Measurements from ENCODE around the gene MYO9A. TPM values are rescaled to one million over a fixed set of nuclear protein-coding genes. Genes with fewer than 3 reads are reported as not detected.

MYO9A gene
- total and polyA plus RNA-seq, 10 of the 15 experiments (the other 5 are each of a cell fraction or from before 2014, with no cell fraction given) = 3.3 to 25.3 (median 12.2) TPM

DNA sequence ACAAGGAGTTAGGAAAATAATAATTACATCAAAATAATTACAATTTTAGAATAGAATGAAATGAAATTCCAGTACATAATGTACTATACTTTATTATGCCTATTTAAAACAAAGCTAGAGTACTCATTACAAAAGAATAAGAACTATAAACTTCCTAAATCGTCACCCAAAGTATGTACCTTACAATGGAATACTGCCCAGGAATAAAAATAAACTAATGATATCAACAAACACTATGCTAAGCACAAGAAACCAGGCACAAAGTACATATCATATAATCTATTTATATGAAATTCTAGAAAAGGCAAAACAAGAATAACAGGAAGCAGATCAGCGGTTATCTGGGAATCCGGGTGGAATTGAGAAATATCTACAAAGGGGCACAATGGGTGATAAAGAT, 84.7 kb downstream of the MYO9A start (continued):
- TF ChIP-seq, protein P1, sequence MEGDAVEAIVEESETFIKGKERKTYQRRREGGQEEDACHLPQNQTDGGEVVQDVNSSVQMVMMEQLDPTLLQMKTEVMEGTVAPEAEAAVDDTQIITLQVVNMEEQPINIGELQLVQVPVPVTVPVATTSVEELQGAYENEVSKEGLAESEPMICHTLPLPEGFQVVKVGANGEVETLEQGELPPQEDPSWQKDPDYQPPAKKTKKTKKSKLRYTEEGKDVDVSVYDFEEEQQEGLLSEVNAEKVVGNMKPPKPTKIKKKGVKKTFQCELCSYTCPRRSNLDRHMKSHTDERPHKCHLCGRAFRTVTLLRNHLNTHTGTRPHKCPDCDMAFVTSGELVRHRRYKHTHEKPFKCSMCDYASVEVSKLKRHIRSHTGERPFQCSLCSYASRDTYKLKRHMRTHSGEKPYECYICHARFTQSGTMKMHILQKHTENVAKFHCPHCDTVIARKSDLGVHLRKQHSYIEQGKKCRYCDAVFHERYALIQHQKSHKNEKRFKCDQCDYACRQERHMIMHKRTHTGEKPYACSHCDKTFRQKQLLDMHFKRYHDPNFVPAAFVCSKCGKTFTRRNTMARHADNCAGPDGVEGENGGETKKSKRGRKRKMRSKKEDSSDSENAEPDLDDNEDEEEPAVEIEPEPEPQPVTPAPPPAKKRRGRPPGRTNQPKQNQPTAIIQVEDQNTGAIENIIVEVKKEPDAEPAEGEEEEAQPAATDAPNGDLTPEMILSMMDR (IDR thresholded peaks at IDR 0.05 in 2 of 3, conservative IDR thresholded peaks at IDR 0.05 in 1 of 3; ENCODE audit: control insufficient read depth in 2 of 3, extremely low read depth in 1 of 3, insufficient read depth in 1 of 3, low read depth in 3 of 3, low read length in 3 of 3) = no peak

DNA sequence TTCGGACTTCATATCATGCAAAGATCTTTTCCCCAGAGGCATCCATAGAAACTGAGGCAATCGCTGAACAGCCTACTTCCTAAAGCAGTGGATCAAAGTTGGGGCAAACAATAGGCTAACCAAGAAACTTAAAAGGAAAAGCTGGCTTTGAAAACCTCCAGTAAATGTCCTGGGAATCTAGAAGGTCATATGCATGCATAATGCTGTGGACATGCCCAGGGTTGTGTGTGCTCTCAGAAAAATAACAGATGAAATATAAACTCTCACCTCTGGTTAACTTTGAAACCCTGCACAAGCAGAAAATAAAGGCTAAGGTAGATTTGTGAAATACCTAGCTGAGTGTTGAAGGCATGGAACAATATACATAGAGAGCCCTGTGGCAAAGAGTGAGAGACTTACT, 96.3 kb downstream of the MYO9A start:
- no peaks in the 10 kb centered on the region; the same call in 2 of the 3 replicates for H3K9me3 ChIP-seq (replicated peaks; ENCODE audit: control insufficient read depth, insufficient read depth, low read length)
- H4K20me1 ChIP-seq (ENCODE audit: control insufficient read depth, insufficient read depth) = no peaks in the 10 kb centered on the region
- H3K4me1 ChIP-seq (ENCODE audit: control insufficient read depth, insufficient read depth, low read length) = no peaks in the 10 kb centered on the region
- H3K9ac ChIP-seq (ENCODE audit: control insufficient read depth, insufficient read depth, low read length) = no peak overlapping the region
- no peaks in the 10 kb centered on the region for H3K79me2 ChIP-seq (ENCODE audit: control insufficient read depth, insufficient read depth, low read length)
- no peak overlapping the region for H2AFZ ChIP-seq (ENCODE audit: control insufficient read depth, low read depth, low read length)
- SMC1A ChIA-PET (ENCODE audit: uncharacterized antibody, unreplicated experiment) = interaction anchor here (1.5 kb wide), 2 partner anchors 11 to 32 kb away, joined by 3 to 5 read pairs; no protein-coding TSS in a partner anchor
- in situ Hi-C loops (cut with MboI) = no loop called here
- ATAC-seq = no peak
- no peaks in the 10 kb centered on the region; a peak in 1 of 4 replicates for H3K36me3 ChIP-seq (ENCODE audit: control insufficient read depth in 2 of 2, insufficient read depth in 2 of 2, low read length in 1 of 2)
- intact Hi-C loops (cut with micrococcal nuclease; ENCODE audit: unreplicated experiment) = no loop called here
- POLR2A ChIA-PET = interaction anchor here (1.4 kb wide), 1 partner anchor 10 kb away, joined by 3 read pairs; no protein-coding TSS in a partner anchor
- H3K4me3 ChIP-seq = no peak overlapping the region
- no peak for FAIRE-seq
- no peak for DNase-seq (ENCODE audit: low read depth, low spot score)
- RAD21 ChIA-PET (ENCODE audit: unreplicated experiment) = interaction anchor here (1.8 kb wide), 1 partner anchor 135 kb away, joined by 5 read pairs; no protein-coding TSS in a partner anchor
- H3K4me2 ChIP-seq (ENCODE audit: control insufficient read depth, insufficient read depth) = no peak overlapping the region
- H3K27ac ChIP-seq (ENCODE audit: control insufficient read depth, insufficient read depth) = no peak overlapping the region
- 76% methylated on average over 2 of the region's 2 CpGs for WGBS (ENCODE audit: insufficient coverage, insufficient replicate concordance, low lambda C conversion rate, missing lambda C conversion rate)
- H3K27me3 ChIP-seq (replicated peaks in 1 of 2; ENCODE audit: control insufficient read depth in 2 of 2, insufficient read depth in 2 of 2, low read length in 1 of 2) = no peaks in the 10 kb centered on the region
- CTCF ChIA-PET = no interaction called here
- BruUV-seq (replicated peaks) = no TSS peak
- TF ChIP-seq, protein P2, sequence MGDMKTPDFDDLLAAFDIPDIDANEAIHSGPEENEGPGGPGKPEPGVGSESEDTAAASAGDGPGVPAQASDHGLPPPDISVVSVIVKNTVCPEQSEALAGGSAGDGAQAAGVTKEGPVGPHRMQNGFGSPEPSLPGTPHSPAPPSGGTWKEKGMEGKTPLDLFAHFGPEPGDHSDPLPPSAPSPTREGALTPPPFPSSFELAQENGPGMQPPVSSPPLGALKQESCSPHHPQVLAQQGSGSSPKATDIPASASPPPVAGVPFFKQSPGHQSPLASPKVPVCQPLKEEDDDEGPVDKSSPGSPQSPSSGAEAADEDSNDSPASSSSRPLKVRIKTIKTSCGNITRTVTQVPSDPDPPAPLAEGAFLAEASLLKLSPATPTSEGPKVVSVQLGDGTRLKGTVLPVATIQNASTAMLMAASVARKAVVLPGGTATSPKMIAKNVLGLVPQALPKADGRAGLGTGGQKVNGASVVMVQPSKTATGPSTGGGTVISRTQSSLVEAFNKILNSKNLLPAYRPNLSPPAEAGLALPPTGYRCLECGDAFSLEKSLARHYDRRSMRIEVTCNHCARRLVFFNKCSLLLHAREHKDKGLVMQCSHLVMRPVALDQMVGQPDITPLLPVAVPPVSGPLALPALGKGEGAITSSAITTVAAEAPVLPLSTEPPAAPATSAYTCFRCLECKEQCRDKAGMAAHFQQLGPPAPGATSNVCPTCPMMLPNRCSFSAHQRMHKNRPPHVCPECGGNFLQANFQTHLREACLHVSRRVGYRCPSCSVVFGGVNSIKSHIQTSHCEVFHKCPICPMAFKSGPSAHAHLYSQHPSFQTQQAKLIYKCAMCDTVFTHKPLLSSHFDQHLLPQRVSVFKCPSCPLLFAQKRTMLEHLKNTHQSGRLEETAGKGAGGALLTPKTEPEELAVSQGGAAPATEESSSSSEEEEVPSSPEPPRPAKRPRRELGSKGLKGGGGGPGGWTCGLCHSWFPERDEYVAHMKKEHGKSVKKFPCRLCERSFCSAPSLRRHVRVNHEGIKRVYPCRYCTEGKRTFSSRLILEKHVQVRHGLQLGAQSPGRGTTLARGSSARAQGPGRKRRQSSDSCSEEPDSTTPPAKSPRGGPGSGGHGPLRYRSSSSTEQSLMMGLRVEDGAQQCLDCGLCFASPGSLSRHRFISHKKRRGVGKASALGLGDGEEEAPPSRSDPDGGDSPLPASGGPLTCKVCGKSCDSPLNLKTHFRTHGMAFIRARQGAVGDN (IDR thresholded peaks at IDR 0.05) = no peak
- TF ChIP-seq SMAD1 (IDR thresholded peaks at IDR 0.05; ENCODE audit: low read depth, partially characterized antibody) (no peak), POLR2AphosphoS2 (IDR thresholded peaks at IDR 0.05; ENCODE audit: low read depth, low read length) (no peak), SPI1 (IDR thresholded peaks at IDR 0.05; ENCODE audit: borderline replicate concordance, insufficient read depth, low read depth, low read length) (no peak), TAF1 (IDR thresholded peaks at IDR 0.05; ENCODE audit: borderline replicate concordance, low read depth, low read length) (no peak)
- TF ChIP-seq, protein P1 (IDR thresholded peaks at IDR 0.05 in 2 of 3, conservative IDR thresholded peaks at IDR 0.05 in 1 of 3; ENCODE audit: control insufficient read depth in 2 of 3, extremely low read depth in 1 of 3, insufficient read depth in 1 of 3, low read depth in 3 of 3, low read length in 3 of 3) = no peak
- TF ChIP-seq, protein P3, sequence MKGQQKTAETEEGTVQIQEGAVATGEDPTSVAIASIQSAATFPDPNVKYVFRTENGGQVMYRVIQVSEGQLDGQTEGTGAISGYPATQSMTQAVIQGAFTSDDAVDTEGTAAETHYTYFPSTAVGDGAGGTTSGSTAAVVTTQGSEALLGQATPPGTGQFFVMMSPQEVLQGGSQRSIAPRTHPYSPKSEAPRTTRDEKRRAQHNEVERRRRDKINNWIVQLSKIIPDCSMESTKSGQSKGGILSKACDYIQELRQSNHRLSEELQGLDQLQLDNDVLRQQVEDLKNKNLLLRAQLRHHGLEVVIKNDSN (IDR thresholded peaks at IDR 0.05; ENCODE audit: borderline replicate concordance, extremely low read length, insufficient read depth, low read depth, low read length) = no peak

All from GM12878 (cell line).